WERI-Rb-1 (cell line): ENCODE measurements around the gene DLG4.

Experiments used
- DNase-seq: peaks from one replicate; pipeline ENCODE4 v3.0.0-alpha.2; 2020
- H3K27ac ChIP-seq: fragments of 250-450 bp; sonication (Bioruptor Pico); 2 replicates; pipeline ENCODE4 v1.5.1; 2020; ENCODE audit warnings: mild to moderate bottlenecking, moderate library complexity
- H3K27me3 ChIP-seq: fragments of 250-450 bp; sonication (Bioruptor Pico); 2 replicates; pipeline ENCODE4 v1.5.1; 2021; ENCODE audit warnings: mild to moderate bottlenecking, low read depth, moderate library complexity; ENCODE audit not compliant: insufficient read depth, severe bottlenecking
- H3K36me3 ChIP-seq: fragments of 250-450 bp; sonication (Bioruptor Pico); 2 replicates; pipeline ENCODE4 v1.5.1; 2020; ENCODE audit warnings: mild to moderate bottlenecking, moderate library complexity
- H3K4me3 ChIP-seq: 2 replicates; pipeline ENCODE4 v1.5.1; 2011; ENCODE audit warnings: low read depth, mild to moderate bottlenecking, control low read depth, low read length
- H3K9me3 ChIP-seq: fragments of 250-450 bp; sonication (Bioruptor Pico); 2 replicates; pipeline ENCODE4 v1.5.1; 2021; ENCODE audit warnings: mild to moderate bottlenecking, moderate library complexity; ENCODE audit not compliant: severe bottlenecking
- CTCF ChIP-seq: IDR thresholded peaks from 2 replicates; pipeline ENCODE4 v1.5.1; 2011; ENCODE audit warnings: low read depth, mild to moderate bottlenecking, control low read depth, inconsistent platforms, low read length

The DLG4 gene

GRCh38 chr17:7138800-7139381, 80.7 kb downstream of the DLG4 start:
- H3K27ac ChIP-seq: no peak overlapping the region
- no peak for TF ChIP-seq CTCF
- H3K4me3 ChIP-seq: no peak overlapping the region
- DNase-seq: no peak
- no peaks in the 10 kb centered on the region for H3K9me3 ChIP-seq
- H3K36me3 ChIP-seq: no peaks in the 10 kb centered on the region
- H3K27me3 ChIP-seq: no peaks in the 10 kb centered on the region

- no peaks in the 10 kb centered on the region for H3K27me3 ChIP-seq
- H3K9me3 ChIP-seq: no peaks in the 10 kb centered on the region
- no peak for DNase-seq
- no peak for TF ChIP-seq CTCF
- no peak overlapping the region for H3K4me3 ChIP-seq
- H3K27ac ChIP-seq: no peak overlapping the region
- H3K36me3 ChIP-seq: no peaks in the 10 kb centered on the region
These were observed 82.3 kb downstream of the DLG4 start for GRCh38 chr17:7137171-7137943.
